ENCODE measurements around the gene TMEM82. TPM values are rescaled to one million over a fixed set of nuclear protein-coding genes. Genes with fewer than 3 reads are reported as not detected.

TMEM82 gene
- total RNA-seq, 2 experiments from 2014 or later, result not detected

DNA sequence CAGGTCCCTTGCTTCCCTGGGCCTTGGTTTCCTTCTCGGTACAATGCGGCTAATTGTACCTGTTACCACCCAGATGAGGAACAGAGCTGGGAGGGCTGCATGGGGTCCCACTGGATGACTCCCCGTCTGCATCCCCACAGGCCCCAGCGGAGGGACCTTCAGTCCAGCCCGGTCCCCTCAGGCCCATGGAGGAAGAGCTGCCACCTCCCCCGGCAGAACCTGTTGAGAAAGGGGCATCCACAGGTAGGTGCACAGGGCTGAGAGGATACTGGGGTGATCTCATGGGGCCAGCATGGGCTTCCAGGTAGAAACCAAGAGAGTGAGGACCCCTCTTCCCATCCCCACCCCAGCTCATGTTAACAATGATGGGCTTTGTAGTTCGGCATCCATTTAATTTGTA lies 26.1 kb downstream of the TMEM82 start:
- no peak overlapping the region for H3K4me3 Mint-ChIP-seq
- H3K36me3 Mint-ChIP-seq (ENCODE audit: low read depth), result no peaks in the 10 kb centered on the region
- H3K9me3 Mint-ChIP-seq, result no peaks in the 10 kb centered on the region
- H3K4me1 Mint-ChIP-seq, result no peaks in the 10 kb centered on the region
- POLR2A ChIA-PET, result no interaction called here
- DNase-seq, result no peak
- CTCF ChIA-PET, result no interaction called here
- H3K27me3 Mint-ChIP-seq, result peaks cover 6% of the 10 kb centered on the region
- no peak overlapping the region for H3K27ac Mint-ChIP-seq

- Mint-ChIP-seq H3K9me3 (no peaks in the 10 kb centered on the region), H3K4me1 (no peaks in the 10 kb centered on the region), H3K4me3 (no peak overlapping the region), H3K27me3 (peaks cover 6% of the 10 kb centered on the region), H3K36me3 (ENCODE audit: low read depth) (no peaks in the 10 kb centered on the region), H3K27ac (no peak overlapping the region)
- no peak for DNase-seq
- POLR2A ChIA-PET, result no interaction called here
- CTCF ChIA-PET, result interaction anchor here (0.6 kb wide), 3 partner anchors 10 to 75 kb away, joined by 3 to 5 read pairs (median 3); no protein-coding TSS in a partner anchor
Measured at GRCh38 chr1:15770313-15770962, 28.1 kb downstream of the TMEM82 start.

- Mint-ChIP-seq H3K9me3 (no peaks in the 10 kb centered on the region), H3K27ac (no peak overlapping the region), H3K27me3 (peaks cover 6% of the 10 kb centered on the region), H3K36me3 (ENCODE audit: low read depth) (no peaks in the 10 kb centered on the region), H3K4me3 (no peak overlapping the region), H3K4me1 (no peaks in the 10 kb centered on the region)
- POLR2A ChIA-PET, result no interaction called here
- DNase-seq, result no peak
- CTCF ChIA-PET, result interaction anchor here (0.6 to 0.8 kb wide), 2 partner anchors 86 to 167 kb away, joined by 3 read pairs; no protein-coding TSS in a partner anchor
Measured at GRCh38 chr1:15771836-15772515, 29.7 kb downstream of the TMEM82 start.

DNA sequence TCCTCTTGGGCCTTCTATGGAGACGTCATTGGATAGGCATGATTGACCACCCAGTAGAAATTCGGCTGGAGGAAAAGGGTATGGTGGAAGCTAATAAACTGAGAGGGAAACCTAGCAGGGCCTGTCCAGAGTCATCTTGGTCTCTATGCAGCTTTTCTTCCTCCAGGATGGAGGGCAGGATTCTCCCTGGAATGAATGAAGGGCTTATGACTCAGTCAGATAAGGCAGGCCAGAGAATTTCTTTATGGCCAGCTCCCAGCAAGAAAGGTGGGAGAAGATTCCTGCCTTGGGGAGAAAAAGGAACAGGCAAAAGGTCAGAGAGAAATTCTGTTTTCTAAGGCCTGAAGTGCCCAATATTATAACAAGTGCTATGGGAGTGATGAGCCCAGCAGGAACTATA lies 33.4 kb downstream of the TMEM82 start:
- no peaks in the 10 kb centered on the region for H3K4me1 Mint-ChIP-seq
- no peak for DNase-seq
- POLR2A ChIA-PET, result no interaction called here
- no peak overlapping the region for H3K27ac Mint-ChIP-seq
- CTCF ChIA-PET, result interaction anchor here (0.6 to 2.3 kb wide), 5 partner anchors 10 to 57 kb away, joined by 3 to 7 read pairs (median 3); no protein-coding TSS in a partner anchor
- H3K36me3 Mint-ChIP-seq (ENCODE audit: low read depth), result no peaks in the 10 kb centered on the region
- peaks cover 6% of the 10 kb centered on the region for H3K27me3 Mint-ChIP-seq
- H3K9me3 Mint-ChIP-seq, result no peaks in the 10 kb centered on the region
- no peak overlapping the region for H3K4me3 Mint-ChIP-seq

DNA sequence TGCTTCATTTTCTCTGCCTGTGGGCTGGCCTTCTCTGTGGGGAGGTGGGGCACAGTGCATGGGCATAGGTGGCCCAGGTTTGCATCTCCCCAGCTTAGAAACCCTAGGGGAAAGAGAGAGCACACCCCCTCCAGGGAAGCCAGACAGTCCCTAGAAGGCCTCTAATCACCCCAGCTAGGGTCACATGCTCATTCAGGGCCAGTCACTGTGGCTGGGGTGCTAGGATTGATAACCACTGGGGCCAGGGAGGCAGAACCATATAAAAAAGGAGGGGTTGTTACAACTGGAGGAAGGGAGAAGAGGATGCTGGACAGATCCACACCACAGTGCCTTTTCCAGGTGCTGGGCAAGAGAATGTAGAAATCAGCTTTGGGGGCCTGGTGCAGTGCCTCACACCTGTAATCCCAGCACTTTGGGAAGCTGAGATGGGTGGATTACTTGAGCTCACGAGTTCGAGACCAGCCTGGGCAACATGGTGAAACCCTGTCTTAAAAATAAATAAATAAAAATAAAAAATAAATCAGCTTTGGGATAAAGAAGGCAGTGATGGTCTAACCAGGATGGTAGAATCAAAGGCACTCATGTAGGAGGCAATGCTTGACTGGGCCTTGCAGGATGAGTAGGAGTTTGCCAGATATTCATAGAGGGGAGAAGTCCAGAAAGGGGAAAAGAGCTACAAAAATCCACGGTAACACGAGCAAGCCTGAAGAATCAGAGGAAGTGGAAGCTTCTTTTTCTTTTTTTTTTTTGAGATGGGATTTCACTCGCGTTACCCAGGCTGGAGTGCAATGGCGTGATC lies 35.8 kb downstream of the TMEM82 start:
- Mint-ChIP-seq H3K9me3 (no peaks in the 10 kb centered on the region), H3K27ac (no peak overlapping the region), H3K4me1 (no peaks in the 10 kb centered on the region), H3K36me3 (ENCODE audit: low read depth) (no peaks in the 10 kb centered on the region), H3K4me3 (no peak overlapping the region), H3K27me3 (no peaks in the 10 kb centered on the region)
- no peak for DNase-seq
- ChIA-PET POLR2A (no interaction called here), CTCF (interaction anchor here (0.6 to 0.7 kb wide), 2 partner anchors 119 to 485 kb away, joined by 3 to 5 read pairs; no protein-coding TSS in a partner anchor)

DNA sequence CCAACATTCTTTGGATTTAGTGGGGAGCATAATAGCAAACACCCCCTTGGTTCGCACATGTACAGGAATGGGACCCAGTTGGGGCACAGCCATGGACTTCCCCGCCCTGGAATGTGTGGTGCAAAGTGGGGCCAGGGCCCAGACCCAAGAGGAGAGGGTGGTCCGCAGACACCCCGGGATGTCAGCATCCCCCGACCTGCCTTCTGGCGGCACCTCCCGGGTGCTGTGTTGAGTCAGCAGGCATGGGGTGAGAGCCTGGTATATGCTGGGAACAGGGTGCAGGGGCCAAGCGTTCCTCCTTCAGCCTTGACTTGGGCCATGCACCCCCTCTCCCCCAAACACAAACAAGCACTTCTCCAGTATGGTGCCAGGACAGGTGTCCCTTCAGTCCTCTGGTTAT lies 43.4 kb downstream of the TMEM82 start:
- Mint-ChIP-seq H3K36me3 (ENCODE audit: low read depth) (no peaks in the 10 kb centered on the region), H3K27ac (no peak overlapping the region), H3K4me1 (no peaks in the 10 kb centered on the region), H3K27me3 (peaks cover 3% of the 10 kb centered on the region), H3K4me3 (no peak overlapping the region), H3K9me3 (no peaks in the 10 kb centered on the region)
- DNase-seq, result no peak
- ChIA-PET CTCF (no interaction called here), POLR2A (no interaction called here)

- peaks cover 3% of the 10 kb centered on the region for H3K27me3 Mint-ChIP-seq
- H3K27ac Mint-ChIP-seq, result no peak overlapping the region
- ChIA-PET POLR2A (no interaction called here), CTCF (interaction anchor here (1.6 kb wide), 1 partner anchor 208 kb away, joined by 4 read pairs; no protein-coding TSS in a partner anchor)
- DNase-seq, result no peak
- H3K4me3 Mint-ChIP-seq, result no peak overlapping the region
- H3K36me3 Mint-ChIP-seq (ENCODE audit: low read depth), result no peaks in the 10 kb centered on the region
- H3K9me3 Mint-ChIP-seq, result no peaks in the 10 kb centered on the region
- H3K4me1 Mint-ChIP-seq, result no peaks in the 10 kb centered on the region
Measured at GRCh38 chr1:15786581-15786980, 44.3 kb downstream of the TMEM82 start.

DNA sequence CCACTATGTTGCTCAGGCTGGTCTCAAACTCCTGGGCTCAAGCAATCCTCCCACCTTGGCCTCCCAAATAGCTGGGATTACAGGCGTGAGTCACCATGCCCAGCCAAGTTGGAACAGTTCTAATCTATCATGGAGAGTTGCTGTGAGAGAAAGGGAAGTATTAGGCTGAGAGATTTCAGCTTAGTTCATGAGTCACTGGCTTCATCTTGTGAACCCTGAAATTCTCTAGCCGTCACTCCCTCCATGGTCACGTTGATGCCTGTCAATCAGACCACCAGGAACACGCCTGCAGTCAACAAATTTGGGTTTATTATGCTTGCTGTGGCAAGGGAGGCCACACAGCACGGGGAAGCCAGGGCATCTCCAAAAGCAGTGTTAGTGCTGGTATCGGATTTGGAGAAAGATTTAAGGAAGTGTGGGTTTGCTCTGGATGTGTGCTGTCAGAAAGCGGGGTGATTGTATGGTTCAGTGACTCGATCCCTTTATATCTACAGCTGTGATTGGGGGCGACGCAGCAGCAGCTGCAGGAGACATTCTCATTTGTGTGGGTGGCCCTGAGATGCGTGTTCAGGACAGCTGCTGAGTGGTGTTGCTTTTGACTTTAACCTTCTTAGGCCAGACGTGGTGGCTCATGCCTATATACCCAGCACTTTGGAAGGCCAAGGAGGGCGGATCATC lies 46.5 kb downstream of the TMEM82 start:
- no peaks in the 10 kb centered on the region for H3K36me3 Mint-ChIP-seq (ENCODE audit: low read depth)

GRCh38 chr1:15796086-15796462 lies 53.8 kb downstream of the TMEM82 start:
- POLR2A ChIA-PET, result no interaction called here

More for the DNA sequence above, 46.5 kb downstream of the TMEM82 start:
- no peak overlapping the region for H3K27ac Mint-ChIP-seq
- DNase-seq, result no peak
- CTCF ChIA-PET, result interaction anchor here (1.1 to 1.3 kb wide), 2 partner anchors 9 to 206 kb away, joined by 3 read pairs; no protein-coding TSS in a partner anchor
- POLR2A ChIA-PET, result no interaction called here
- no peak overlapping the region for H3K4me3 Mint-ChIP-seq
- peaks cover 3% of the 10 kb centered on the region for H3K27me3 Mint-ChIP-seq
- H3K9me3 Mint-ChIP-seq, result no peaks in the 10 kb centered on the region
- peaks cover 3% of the 10 kb centered on the region for H3K4me1 Mint-ChIP-seq

More at GRCh38 chr1:15796086-15796462, 53.8 kb downstream of the TMEM82 start:
- Mint-ChIP-seq H3K36me3 (ENCODE audit: low read depth) (no peaks in the 10 kb centered on the region), H3K4me3 (no peak overlapping the region), H3K27me3 (no peaks in the 10 kb centered on the region), H3K27ac (no peak overlapping the region), H3K4me1 (peaks cover 3% of the 10 kb centered on the region), H3K9me3 (no peaks in the 10 kb centered on the region)
- no peak for DNase-seq
- CTCF ChIA-PET, result interaction anchor here (0.6 to 1.7 kb wide), 5 partner anchors 14 to 259 kb away, joined by 3 to 4 read pairs (median 4); no protein-coding TSS in a partner anchor

Other genes with a start within 250 kb of the TMEM82 start
- gene CASP9, start 218.3 kb upstream of the TMEM82 start, total RNA-seq, result 10 to 100 TPM; 11.3 to 13.4 TPM
- gene DNAJC16, start 215.7 kb upstream of the TMEM82 start, total RNA-seq, result 10 to 100 TPM; 18.8 to 19.6 TPM
- gene AGMAT, start 157.4 kb upstream of the TMEM82 start, total RNA-seq, result 10 to 100 TPM; 17.0 to 17.6 TPM
- gene DDI2, start 125.0 kb upstream of the TMEM82 start, total RNA-seq, result 10 to 100 TPM; 31.0 to 33.5 TPM
- 10 to 100 TPM; 52.7 to 56.0 TPM for gene PLEKHM2, start 58.2 kb upstream of the TMEM82 start, total RNA-seq
- 1 to 10 TPM; 1.8 to 2.2 TPM for gene SLC25A34, start 6.2 kb upstream of the TMEM82 start, total RNA-seq
- gene FBLIM1, start 16.3 kb downstream of the TMEM82 start, total RNA-seq, result under 1 TPM in 1 of 2 experiments, not detected in 1; 0.12 TPM
- 1 to 10 TPM; 1.1 to 1.8 TPM for gene UQCRHL, start 65.2 kb downstream of the TMEM82 start, total RNA-seq
- 10 to 100 TPM; 65.1 to 65.2 TPM for gene SPEN, start 105.2 kb downstream of the TMEM82 start, total RNA-seq
- 10 to 100 TPM; 34.8 to 38.8 TPM for gene ZBTB17, start 233.6 kb downstream of the TMEM82 start, total RNA-seq